ENCODE measurements around the gene CHRNA7.

DNA sequence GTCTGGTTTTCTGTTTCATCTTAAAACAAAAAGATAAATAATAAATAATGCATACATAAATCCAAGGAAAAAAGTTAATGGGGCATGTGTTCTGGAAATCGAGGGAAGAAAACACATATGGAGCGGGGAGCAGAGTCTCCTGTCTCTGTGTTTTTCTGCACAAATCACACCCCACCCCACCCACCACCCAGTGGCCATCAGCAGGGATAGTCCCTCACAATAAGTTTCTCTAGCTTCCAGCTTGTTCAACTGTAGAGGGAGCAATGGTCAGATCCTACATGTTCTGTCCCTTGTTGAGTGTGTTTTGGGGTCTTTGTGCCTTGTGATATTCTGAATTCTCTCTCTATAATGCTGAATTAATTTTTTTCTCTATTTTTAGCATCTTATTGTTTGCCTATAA lies 26.8 kb upstream of the CHRNA7 start:
- TF ChIP-seq GATA2 (IDR thresholded peaks at IDR 0.05; ENCODE audit: low read depth, low read length) = no peak
- no peak for TF ChIP-seq GATA3 (IDR thresholded peaks at IDR 0.05; ENCODE audit: low read depth, low read length)
